ENCODE measurements around the gene ADD1. TPM values are rescaled to one million over a fixed set of nuclear protein-coding genes. Genes with fewer than 3 reads are reported as not detected.

The ADD1 gene
- total and polyA plus RNA-seq, 2 experiments from 2014 or later, result 175 to 219 TPM

GRCh38 chr4:2928242-2929176 lies 84.9 kb downstream of the ADD1 start:
- in situ Hi-C loops (cut with MboI), result no loop called here
- H3K4me1 ChIP-seq (ENCODE audit: insufficient read depth), result peaks cover 5% of the 10 kb centered on the region; the same call in 1 of the 2 replicates
- no peak for TF ChIP-seq EZH2 (IDR thresholded peaks at IDR 0.05; ENCODE audit: insufficient read depth, poor library complexity, severe bottlenecking)
- TF ChIP-seq EZH2phosphoT487 (IDR thresholded peaks at IDR 0.05; ENCODE audit: insufficient read depth, low read depth), result no peak
- no peaks in the 10 kb centered on the region for H3K9me3 ChIP-seq (ENCODE audit: low read depth)
- peaks cover 20% of the 10 kb centered on the region for H3K79me2 ChIP-seq (ENCODE audit: insufficient read depth)
- H2AFZ ChIP-seq, result no peak overlapping the region
- no peak overlapping the region for H3K27ac ChIP-seq
- H3K36me3 ChIP-seq (ENCODE audit: low read depth), result no peaks in the 10 kb centered on the region; the same call in 1 of the 2 replicates
- WGBS, 2 experiments (ENCODE audit: low coverage in 1 of 2, low lambda C conversion rate in 2 of 2, missing lambda C conversion rate in 2 of 2), result 87% methylated on average over 26 to 32 of the region's 32 CpGs
- no peaks in the 10 kb centered on the region for H4K20me1 ChIP-seq (ENCODE audit: insufficient read depth)
- no peak overlapping the region for H3K9ac ChIP-seq
- no peaks in the 10 kb centered on the region for H3K9me2 ChIP-seq (ENCODE audit: insufficient read depth)
- no peaks in the 10 kb centered on the region for H3K27me3 ChIP-seq (replicated peaks; ENCODE audit: insufficient read depth)
- no peak overlapping the region for H3K4me2 ChIP-seq (ENCODE audit: unreplicated experiment)
- peaks cover 12% of the 10 kb centered on the region; the same call in 1 of the 2 replicates for H3F3A ChIP-seq (ENCODE audit: insufficient read depth)
- no peak for DNase-seq
- no peak overlapping the region for H3K4me3 ChIP-seq

- H3K4me3 ChIP-seq, result no peak overlapping the region
- in situ Hi-C loops (cut with MboI), result no loop called here
- H3F3A ChIP-seq (ENCODE audit: insufficient read depth), result peaks cover 12% of the 10 kb centered on the region; the same call in 1 of the 2 replicates
- no peaks in the 10 kb centered on the region; the same call in 1 of the 2 replicates for H3K36me3 ChIP-seq (ENCODE audit: low read depth)
- no peak overlapping the region for H3K27ac ChIP-seq
- no peak overlapping the region for H3K4me2 ChIP-seq (ENCODE audit: unreplicated experiment)
- H3K4me1 ChIP-seq (ENCODE audit: insufficient read depth), result peaks cover 5% of the 10 kb centered on the region; the same call in 1 of the 2 replicates
- 86% methylated on average over 16 of the region's 16 CpGs for WGBS, 2 experiments (ENCODE audit: low coverage in 1 of 2, low lambda C conversion rate in 2 of 2, missing lambda C conversion rate in 2 of 2)
- DNase-seq, result no peak
- H2AFZ ChIP-seq, result no peak overlapping the region
- no peak for TF ChIP-seq EZH2phosphoT487 (IDR thresholded peaks at IDR 0.05; ENCODE audit: insufficient read depth, low read depth)
- no peak for TF ChIP-seq EZH2 (IDR thresholded peaks at IDR 0.05; ENCODE audit: insufficient read depth, poor library complexity, severe bottlenecking)
- peaks cover 11% of the 10 kb centered on the region for H3K79me2 ChIP-seq (ENCODE audit: insufficient read depth)
- H4K20me1 ChIP-seq (ENCODE audit: insufficient read depth), result no peaks in the 10 kb centered on the region
- no peaks in the 10 kb centered on the region for H3K9me3 ChIP-seq (ENCODE audit: low read depth)
- H3K9me2 ChIP-seq (ENCODE audit: insufficient read depth), result no peaks in the 10 kb centered on the region
- no peaks in the 10 kb centered on the region for H3K27me3 ChIP-seq (replicated peaks; ENCODE audit: insufficient read depth)
- H3K9ac ChIP-seq, result no peak overlapping the region
These were observed 85.8 kb downstream of the ADD1 start for GRCh38 chr4:2929469-2929868.

GRCh38 chr4:2930135-2930757 lies 86.6 kb downstream of the ADD1 start:
- Histone ChIP-seq H3K79me2 (ENCODE audit: insufficient read depth) (peaks cover 3% of the 10 kb centered on the region), H3K4me2 (ENCODE audit: unreplicated experiment) (no peak overlapping the region), H3K9me2 (ENCODE audit: insufficient read depth) (no peaks in the 10 kb centered on the region), H3K27ac (no peak overlapping the region), H3K9ac (no peak overlapping the region), H3K36me3 (ENCODE audit: low read depth) (no peaks in the 10 kb centered on the region; the same call in 1 of the 2 replicates), H3K4me1 (ENCODE audit: insufficient read depth) (peaks cover 5% of the 10 kb centered on the region; the same call in 1 of the 2 replicates), H3K9me3 (ENCODE audit: low read depth) (no peaks in the 10 kb centered on the region), H3F3A (ENCODE audit: insufficient read depth) (peaks cover 12% of the 10 kb centered on the region; the same call in 1 of the 2 replicates), H3K27me3 (replicated peaks; ENCODE audit: insufficient read depth) (no peaks in the 10 kb centered on the region), H2AFZ (no peak overlapping the region), H3K4me3 (no peak overlapping the region), H4K20me1 (ENCODE audit: insufficient read depth) (no peaks in the 10 kb centered on the region)
- in situ Hi-C loops (cut with MboI), result no loop called here
- 79 to 85% methylated on average over 12 of the region's 12 CpGs for WGBS, 2 experiments (ENCODE audit: low coverage in 1 of 2, low lambda C conversion rate in 2 of 2, missing lambda C conversion rate in 2 of 2)
- no peak for TF ChIP-seq EZH2 (IDR thresholded peaks at IDR 0.05; ENCODE audit: insufficient read depth, poor library complexity, severe bottlenecking)
- TF ChIP-seq EZH2phosphoT487 (IDR thresholded peaks at IDR 0.05; ENCODE audit: insufficient read depth, low read depth), result no peak
- DNase-seq, result no peak

GRCh38 chr4:2930758-2931511 lies 87.3 kb downstream of the ADD1 start:
- Histone ChIP-seq H3F3A (ENCODE audit: insufficient read depth) (peaks cover 17% of the 10 kb centered on the region), H3K9ac (no peak overlapping the region), H3K79me2 (ENCODE audit: insufficient read depth) (peaks cover 5% of the 10 kb centered on the region; the same call in 1 of the 2 replicates), H3K27ac (no peak overlapping the region), H3K27me3 (replicated peaks; ENCODE audit: insufficient read depth) (no peaks in the 10 kb centered on the region), H3K4me2 (ENCODE audit: unreplicated experiment) (no peak overlapping the region), H3K9me2 (ENCODE audit: insufficient read depth) (no peaks in the 10 kb centered on the region), H2AFZ (no peak overlapping the region), H4K20me1 (ENCODE audit: insufficient read depth) (no peaks in the 10 kb centered on the region), H3K4me3 (no peak overlapping the region), H3K9me3 (ENCODE audit: low read depth) (no peaks in the 10 kb centered on the region), H3K4me1 (ENCODE audit: insufficient read depth) (peaks cover 9% of the 10 kb centered on the region), H3K36me3 (ENCODE audit: low read depth) (no peaks in the 10 kb centered on the region; the same call in 1 of the 2 replicates)
- WGBS, 2 experiments (ENCODE audit: low coverage in 1 of 2, low lambda C conversion rate in 2 of 2, missing lambda C conversion rate in 2 of 2), result 81 to 82% methylated on average over 32 to 33 of the region's 34 CpGs
- in situ Hi-C loops (cut with MboI), result no loop called here
- no peak for TF ChIP-seq EZH2 (IDR thresholded peaks at IDR 0.05; ENCODE audit: insufficient read depth, poor library complexity, severe bottlenecking)
- no peak for TF ChIP-seq EZH2phosphoT487 (IDR thresholded peaks at IDR 0.05; ENCODE audit: insufficient read depth, low read depth)
- no peak for DNase-seq

Data from GM23248 (cell line).